NOMO-1 (cell line): ENCODE results near the gene TAP1.
"Not testable (repeated sequence)": the region's sequence is repeated elsewhere in the genome, so short reads cannot be mapped to it uniquely, and the experiment has no call there.

Experiments used
- DNase-seq, 2 experiments: peaks; one replicate each; lab custom pipeline; 2025; ENCODE audit not compliant: unreplicated experiment in 2 of 2; lab: John Stamatoyannopoulos, UW

TAP1 gene

GRCh38 chr6:32805404-32805803, 48.1 kb downstream of the TAP1 start:
- not testable (repeated sequence) for DNase-seq

GRCh38 chr6:32803416-32803815, 50.1 kb downstream of the TAP1 start:
- no peak for DNase-seq

GRCh38 chr6:32799740-32800139, 53.8 kb downstream of the TAP1 start:
- DNase-seq, result no peak

- no peak for DNase-seq
These were observed 54.3 kb downstream of the TAP1 start for GRCh38 chr6:32799168-32799567.

GRCh38 chr6:32796848-32797776, 56.4 kb downstream of the TAP1 start:
- DNase-seq, result peak; percentile 67 to 68
